ENCODE data around the gene PCLO. TPM values are rescaled to one million over a fixed set of nuclear protein-coding genes. Genes with fewer than 3 reads are reported as not detected.

Gene PCLO
- total RNA-seq, 2 donors from 2014 or later: 10.9 to 20.8 TPM

DNA sequence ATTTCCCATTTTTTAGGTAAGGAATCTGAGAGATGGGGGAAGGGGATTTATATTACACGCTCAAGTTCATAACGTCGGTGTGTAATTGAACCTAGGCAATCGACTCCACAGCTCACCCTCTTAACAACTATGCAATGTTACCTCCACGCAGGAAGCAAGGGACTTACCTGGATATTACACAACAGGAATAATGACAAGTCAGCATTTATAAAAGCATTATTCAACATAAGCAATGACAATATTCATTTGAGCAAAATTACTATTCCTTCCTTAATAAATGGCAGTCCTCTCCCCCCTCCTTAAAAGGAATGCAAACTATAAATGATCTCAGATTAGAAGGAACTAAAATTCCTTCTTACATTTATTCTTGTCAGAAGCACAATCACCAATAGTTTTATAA lies 104.0 kb downstream of the PCLO start:
- intact Hi-C loops (cut with DNase I): no loop called here
- no peaks in the 10 kb centered on the region for H3K27me3 ChIP-seq
- no peak for TF ChIP-seq POLR2A (IDR thresholded peaks at IDR 0.05)
- TF ChIP-seq, protein P1, sequence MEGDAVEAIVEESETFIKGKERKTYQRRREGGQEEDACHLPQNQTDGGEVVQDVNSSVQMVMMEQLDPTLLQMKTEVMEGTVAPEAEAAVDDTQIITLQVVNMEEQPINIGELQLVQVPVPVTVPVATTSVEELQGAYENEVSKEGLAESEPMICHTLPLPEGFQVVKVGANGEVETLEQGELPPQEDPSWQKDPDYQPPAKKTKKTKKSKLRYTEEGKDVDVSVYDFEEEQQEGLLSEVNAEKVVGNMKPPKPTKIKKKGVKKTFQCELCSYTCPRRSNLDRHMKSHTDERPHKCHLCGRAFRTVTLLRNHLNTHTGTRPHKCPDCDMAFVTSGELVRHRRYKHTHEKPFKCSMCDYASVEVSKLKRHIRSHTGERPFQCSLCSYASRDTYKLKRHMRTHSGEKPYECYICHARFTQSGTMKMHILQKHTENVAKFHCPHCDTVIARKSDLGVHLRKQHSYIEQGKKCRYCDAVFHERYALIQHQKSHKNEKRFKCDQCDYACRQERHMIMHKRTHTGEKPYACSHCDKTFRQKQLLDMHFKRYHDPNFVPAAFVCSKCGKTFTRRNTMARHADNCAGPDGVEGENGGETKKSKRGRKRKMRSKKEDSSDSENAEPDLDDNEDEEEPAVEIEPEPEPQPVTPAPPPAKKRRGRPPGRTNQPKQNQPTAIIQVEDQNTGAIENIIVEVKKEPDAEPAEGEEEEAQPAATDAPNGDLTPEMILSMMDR (IDR thresholded peaks at IDR 0.05): no peak
- H3K9me3 ChIP-seq: no peaks in the 10 kb centered on the region
- H3K4me1 ChIP-seq: peaks cover 16% of the 10 kb centered on the region
- 83 to 89% methylated on average over 5 of the region's 5 CpGs for WGBS, 2 donors
- no peaks in the 10 kb centered on the region for H3K36me3 ChIP-seq (replicated peaks in 1 of 2; ENCODE audit: insufficient read depth in 1 of 2, low read depth in 2 of 2)
- ATAC-seq (no peak), DNase-seq (no peak)
- no peak overlapping the region for H3K4me3 ChIP-seq
- no peak overlapping the region for H3K27ac ChIP-seq

DNA sequence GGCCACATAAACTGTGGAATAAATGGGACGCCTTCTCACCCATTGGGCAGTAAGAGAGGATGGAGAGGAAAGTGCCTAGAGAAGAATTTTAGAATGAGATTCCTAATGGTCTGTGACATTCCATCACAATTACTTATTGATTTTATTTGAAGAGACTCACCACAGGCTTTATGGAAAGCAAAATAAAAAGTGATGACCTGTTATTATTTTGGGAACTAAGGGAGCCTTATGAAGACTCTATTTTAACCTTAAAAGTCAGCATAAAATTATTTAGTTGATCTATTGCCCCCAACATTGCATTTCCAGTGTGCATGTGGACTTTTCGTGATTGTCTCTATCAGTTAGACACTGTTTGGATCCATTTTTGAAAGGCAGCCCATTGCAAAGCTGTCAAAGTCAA lies 107.5 kb downstream of the PCLO start:
- 92 to 93% methylated on average over 2 of the region's 2 CpGs for WGBS, 2 donors
- intact Hi-C loops (cut with DNase I): no loop called here
- Histone ChIP-seq H3K27me3 (no peaks in the 10 kb centered on the region), H3K4me3 (no peak overlapping the region), H3K9me3 (no peaks in the 10 kb centered on the region), H3K27ac (no peak overlapping the region), H3K4me1 (peaks cover 13% of the 10 kb centered on the region), H3K36me3 (replicated peaks in 1 of 2; ENCODE audit: insufficient read depth in 1 of 2, low read depth in 2 of 2) (no peaks in the 10 kb centered on the region)
- TF ChIP-seq, protein P1 (IDR thresholded peaks at IDR 0.05): no peak
- TF ChIP-seq POLR2A (IDR thresholded peaks at IDR 0.05): no peak
- ATAC-seq (no peak), DNase-seq (no peak)

DNA sequence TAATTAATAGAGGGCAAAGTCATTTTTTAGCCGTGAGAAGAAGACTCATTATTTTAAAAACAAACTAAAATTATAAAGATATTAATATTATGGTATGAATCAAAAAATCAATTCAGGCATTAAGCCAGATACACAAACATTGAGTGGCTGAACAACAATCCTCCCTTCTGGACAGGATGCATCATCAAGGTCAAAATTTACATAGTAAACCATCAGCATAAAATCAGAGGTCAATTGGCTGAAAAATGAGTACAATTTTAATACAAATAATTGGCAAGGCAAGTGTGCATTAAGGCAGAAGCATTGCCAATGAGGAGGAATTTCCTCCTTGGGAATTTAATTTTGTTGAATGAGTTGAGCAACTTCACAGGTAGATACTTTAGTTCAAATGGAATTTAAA lies 108.2 kb downstream of the PCLO start:
- H3K9me3 ChIP-seq: no peaks in the 10 kb centered on the region
- H3K36me3 ChIP-seq (replicated peaks in 1 of 2; ENCODE audit: insufficient read depth in 1 of 2, low read depth in 2 of 2): no peaks in the 10 kb centered on the region
- H3K4me3 ChIP-seq: no peak overlapping the region
- no peak for TF ChIP-seq POLR2A (IDR thresholded peaks at IDR 0.05)
- TF ChIP-seq, protein P1 (IDR thresholded peaks at IDR 0.05): no peak
- intact Hi-C loops (cut with DNase I): no loop called here
- H3K4me1 ChIP-seq: peaks cover 6% of the 10 kb centered on the region
- ATAC-seq: no peak
- no peaks in the 10 kb centered on the region for H3K27me3 ChIP-seq
- DNase-seq: no peak
- H3K27ac ChIP-seq: no peak overlapping the region
- WGBS, 2 donors: 44 to 47% methylated on average over 1 of the region's 1 CpG

DNA sequence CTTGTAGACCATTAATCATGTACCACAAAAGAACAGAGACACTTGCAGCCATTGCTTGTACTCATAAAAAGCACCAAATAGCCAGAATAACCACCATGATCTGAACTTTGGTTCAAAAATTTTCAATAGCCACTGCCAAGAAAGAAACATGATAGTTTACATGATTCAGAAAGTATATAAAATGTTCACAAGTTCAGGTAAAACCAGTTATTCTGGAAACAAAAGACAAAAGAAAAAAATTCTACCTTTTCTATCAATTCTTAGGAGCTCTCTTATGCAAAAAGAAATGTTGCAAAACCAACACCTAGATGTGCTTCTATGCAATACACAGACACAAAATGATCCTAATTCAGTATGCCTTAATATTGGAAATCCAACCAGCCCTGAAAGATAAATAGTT lies 108.7 kb downstream of the PCLO start:
- no peak overlapping the region for H3K27ac ChIP-seq
- intact Hi-C loops (cut with DNase I): no loop called here

DNA sequence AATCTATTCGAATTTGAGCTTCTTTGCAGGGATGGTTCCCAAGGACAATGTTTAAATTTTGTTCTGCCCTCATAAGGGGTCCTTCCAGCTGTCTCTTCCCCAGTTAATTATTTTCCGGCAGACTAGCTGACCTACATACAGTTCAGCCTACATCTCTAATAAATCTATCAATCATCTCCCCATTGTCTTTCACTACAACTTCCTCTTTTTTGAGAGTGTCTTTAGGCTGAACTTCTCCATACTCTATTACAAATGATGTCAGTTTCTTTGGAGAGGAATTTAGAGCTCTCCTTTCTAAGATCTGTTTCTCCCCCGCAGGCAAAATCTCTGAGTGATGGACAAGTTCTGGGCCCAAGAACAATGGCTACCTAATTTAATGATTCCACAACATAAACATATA lies 122.2 kb downstream of the PCLO start:
- WGBS, 2 donors: 78 to 79% methylated on average over 3 of the region's 3 CpGs
- no peaks in the 10 kb centered on the region for H3K36me3 ChIP-seq (replicated peaks in 1 of 2; ENCODE audit: insufficient read depth in 1 of 2, low read depth in 2 of 2)

More for the DNA sequence above, 108.7 kb downstream of the PCLO start:
- Histone ChIP-seq H3K27me3 (no peaks in the 10 kb centered on the region), H3K9me3 (no peaks in the 10 kb centered on the region), H3K4me1 (peaks cover 6% of the 10 kb centered on the region), H3K4me3 (no peak overlapping the region), H3K36me3 (replicated peaks in 1 of 2; ENCODE audit: insufficient read depth in 1 of 2, low read depth in 2 of 2) (no peaks in the 10 kb centered on the region)
- TF ChIP-seq, protein P1 (IDR thresholded peaks at IDR 0.05): no peak
- TF ChIP-seq POLR2A (IDR thresholded peaks at IDR 0.05): no peak
- DNase-seq: no peak
- no peak for ATAC-seq

More for the DNA sequence above, 122.2 kb downstream of the PCLO start:
- TF ChIP-seq, protein P1 (IDR thresholded peaks at IDR 0.05): no peak
- no peak for TF ChIP-seq POLR2A (IDR thresholded peaks at IDR 0.05)
- Histone ChIP-seq H3K9me3 (no peaks in the 10 kb centered on the region), H3K27ac (no peak overlapping the region), H3K4me3 (no peak overlapping the region), H3K4me1 (peaks cover 13% of the 10 kb centered on the region), H3K27me3 (no peaks in the 10 kb centered on the region)
- DNase-seq: no peak
- no peak for ATAC-seq
- intact Hi-C loops (cut with DNase I): no loop called here

All from body of pancreas (tissue), 4 donors.